Mesothelial cell of epicardium (in vitro differentiated cells): ENCODE measurements around the gene GRIP2. TPM values are rescaled to one million over a fixed set of nuclear protein-coding genes. Genes with fewer than 3 reads are reported as not detected.

Experiments
- DNase-seq, 2 experiments: peaks; one replicate each; pipeline ENCODE4 v3.0.0; 2021; ENCODE audit warnings: low spot score in 2 of 2; ENCODE audit not compliant: unreplicated experiment in 2 of 2
- H3K27ac Mint-ChIP-seq: 2 replicates; pipeline ENCODE4 v1.8.0; 2021; ENCODE audit warnings: mixed read lengths
- H3K27me3 Mint-ChIP-seq: 2 replicates; pipeline ENCODE4 v1.8.0; 2021; ENCODE audit warnings: low read depth, mixed read lengths
- H3K36me3 Mint-ChIP-seq: 2 replicates; pipeline ENCODE4 v1.8.0; 2021; ENCODE audit warnings: mixed read lengths
- H3K4me1 Mint-ChIP-seq: 2 replicates; pipeline ENCODE4 v1.8.0; 2021; ENCODE audit warnings: mixed read lengths
- H3K4me3 Mint-ChIP-seq: 2 replicates; pipeline ENCODE4 v1.8.0; 2021; ENCODE audit warnings: mild to moderate bottlenecking, moderate library complexity, mixed read lengths
- H3K9me3 Mint-ChIP-seq: 2 replicates; pipeline ENCODE4 v1.8.0; 2021; ENCODE audit warnings: mixed read lengths
- CTCF ChIP-seq: fragments of 200-600 bp; sonication (generic); IDR thresholded peaks from one replicate; pipeline ENCODE4 v1.5.0; 2021; ENCODE audit warnings: antibody characterized with exemption; ENCODE audit not compliant: unreplicated experiment
- total RNA-seq: library from RNA; stranded (reverse); gene quantifications from 3 replicates; pipeline ENCODE4 v1.2.1, GENCODE V29; 2021

GRIP2 gene
- total RNA-seq, 1 donor from 2014 or later: 1.1 TPM

GRCh38 chr3:14459384-14459783 lies 80.8 kb downstream of the GRIP2 start:
- Mint-ChIP-seq H3K27me3 (no peaks in the 10 kb centered on the region), H3K36me3 (peaks cover 9% of the 10 kb centered on the region), H3K27ac (no peak overlapping the region), H3K4me3 (no peak overlapping the region), H3K4me1 (peaks cover 8% of the 10 kb centered on the region), H3K9me3 (no peaks in the 10 kb centered on the region)
- DNase-seq: no peak
- TF ChIP-seq CTCF: no peak

- H3K4me1 Mint-ChIP-seq: peaks cover 15% of the 10 kb centered on the region
- H3K27me3 Mint-ChIP-seq: no peaks in the 10 kb centered on the region
- H3K4me3 Mint-ChIP-seq: no peak overlapping the region
- H3K9me3 Mint-ChIP-seq: no peaks in the 10 kb centered on the region
- TF ChIP-seq CTCF: no peak
- peaks cover 9% of the 10 kb centered on the region for H3K36me3 Mint-ChIP-seq
- peak overlapping the region; percentile 6 for H3K27ac Mint-ChIP-seq
- no peak for DNase-seq
These were observed 81.5 kb downstream of the GRIP2 start for GRCh38 chr3:14458434-14459275.

- peak overlapping the region; percentile 16 for H3K27ac Mint-ChIP-seq
- TF ChIP-seq CTCF: no peak
- no peaks in the 10 kb centered on the region for H3K9me3 Mint-ChIP-seq
- H3K36me3 Mint-ChIP-seq: peaks cover 7% of the 10 kb centered on the region
- H3K4me3 Mint-ChIP-seq: no peak overlapping the region
- H3K4me1 Mint-ChIP-seq: peaks cover 16% of the 10 kb centered on the region
- H3K27me3 Mint-ChIP-seq: no peaks in the 10 kb centered on the region
- no peak for DNase-seq
These were observed 82.1 kb downstream of the GRIP2 start for GRCh38 chr3:14457999-14458398.

- no peak overlapping the region for H3K27ac Mint-ChIP-seq
- peaks cover 7% of the 10 kb centered on the region for H3K36me3 Mint-ChIP-seq
- no peaks in the 10 kb centered on the region for H3K27me3 Mint-ChIP-seq
- H3K9me3 Mint-ChIP-seq: no peaks in the 10 kb centered on the region
- DNase-seq: no peak
- peaks cover 16% of the 10 kb centered on the region for H3K4me1 Mint-ChIP-seq
- no peak for TF ChIP-seq CTCF
- H3K4me3 Mint-ChIP-seq: no peak overlapping the region
These were observed 82.7 kb downstream of the GRIP2 start for GRCh38 chr3:14457481-14457880.

- H3K27ac Mint-ChIP-seq: no peak overlapping the region
- no peaks in the 10 kb centered on the region for H3K9me3 Mint-ChIP-seq
- DNase-seq: no peak
- peaks cover 16% of the 10 kb centered on the region for H3K4me1 Mint-ChIP-seq
- peaks cover 7% of the 10 kb centered on the region for H3K36me3 Mint-ChIP-seq
- H3K27me3 Mint-ChIP-seq: no peaks in the 10 kb centered on the region
- H3K4me3 Mint-ChIP-seq: no peak overlapping the region
- TF ChIP-seq CTCF: no peak
These were observed 83.3 kb downstream of the GRIP2 start for GRCh38 chr3:14456794-14457193.
